Duodenal mucosa (tissue), 2 donors: Measurements from ENCODE around the gene RAB28.
"Not testable (repeated sequence)": the region's sequence is repeated elsewhere in the genome, so short reads cannot be mapped to it uniquely, and the experiment has no call there.

Source experiments
- H3K27ac ChIP-seq: one replicate; pipeline ENCODE4 v1.7.0; 2013; ENCODE audit warnings: low read depth, low read length
- H3K27me3 ChIP-seq, 2 donors: one replicate each; pipeline ENCODE4 v1.7.0; 2013; ENCODE audit warnings: low read length in 2 of 2, control low read depth in 1 of 2; ENCODE audit not compliant: insufficient read depth in 2 of 2, control insufficient read depth in 1 of 2
- H3K36me3 ChIP-seq, 2 donors: one replicate each; pipeline ENCODE4 v1.7.0; 2013; ENCODE audit warnings: low read length in 2 of 2, control low read depth in 1 of 2; ENCODE audit not compliant: insufficient read depth in 2 of 2, control insufficient read depth in 1 of 2
- H3K4me1 ChIP-seq, 2 donors: one replicate each; pipeline ENCODE4 v1.7.0; 2013; ENCODE audit warnings: low read length in 2 of 2, control low read depth in 1 of 2; ENCODE audit not compliant: insufficient read depth in 2 of 2, control insufficient read depth in 1 of 2
- H3K4me3 ChIP-seq, 2 donors: one replicate each; pipeline ENCODE4 v1.7.0; 2013; ENCODE audit warnings: low read length in 2 of 2, low read depth in 1 of 2
- H3K9ac ChIP-seq, 2 donors: one replicate each; pipeline ENCODE4 v1.7.0; 2013; ENCODE audit warnings: low read length in 2 of 2, low read depth in 1 of 2
- H3K9me3 ChIP-seq, 2 donors: one replicate each; pipeline ENCODE4 v1.7.0; 2013; ENCODE audit warnings: low read length in 2 of 2, control low read depth in 1 of 2; ENCODE audit not compliant: control insufficient read depth in 1 of 2

RAB28 gene

DNA sequence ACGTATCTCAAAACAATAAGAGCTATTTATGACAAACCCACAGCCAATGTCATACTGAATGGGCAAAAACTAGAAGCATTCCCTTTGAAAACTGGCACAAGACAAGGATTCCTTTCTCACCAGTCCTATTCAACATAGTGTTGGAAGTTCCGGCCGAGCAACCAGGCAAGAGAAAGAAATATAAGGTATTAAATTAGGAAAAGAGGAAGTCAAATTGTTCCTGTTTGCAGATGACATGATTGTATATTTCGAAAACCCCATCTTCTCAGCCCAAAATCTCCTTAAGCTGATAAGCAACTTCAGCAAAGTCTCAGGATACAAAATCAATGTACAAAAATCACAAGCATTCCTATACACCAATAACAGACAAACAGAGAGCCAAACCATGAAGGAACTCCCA lies 94.2 kb downstream of the RAB28 start:
- not testable (repeated sequence) for H3K4me1 ChIP-seq, H3K9me3 ChIP-seq, H3K36me3 ChIP-seq, H3K27me3 ChIP-seq, H3K9ac ChIP-seq, H3K4me3 ChIP-seq, H3K27ac ChIP-seq

DNA sequence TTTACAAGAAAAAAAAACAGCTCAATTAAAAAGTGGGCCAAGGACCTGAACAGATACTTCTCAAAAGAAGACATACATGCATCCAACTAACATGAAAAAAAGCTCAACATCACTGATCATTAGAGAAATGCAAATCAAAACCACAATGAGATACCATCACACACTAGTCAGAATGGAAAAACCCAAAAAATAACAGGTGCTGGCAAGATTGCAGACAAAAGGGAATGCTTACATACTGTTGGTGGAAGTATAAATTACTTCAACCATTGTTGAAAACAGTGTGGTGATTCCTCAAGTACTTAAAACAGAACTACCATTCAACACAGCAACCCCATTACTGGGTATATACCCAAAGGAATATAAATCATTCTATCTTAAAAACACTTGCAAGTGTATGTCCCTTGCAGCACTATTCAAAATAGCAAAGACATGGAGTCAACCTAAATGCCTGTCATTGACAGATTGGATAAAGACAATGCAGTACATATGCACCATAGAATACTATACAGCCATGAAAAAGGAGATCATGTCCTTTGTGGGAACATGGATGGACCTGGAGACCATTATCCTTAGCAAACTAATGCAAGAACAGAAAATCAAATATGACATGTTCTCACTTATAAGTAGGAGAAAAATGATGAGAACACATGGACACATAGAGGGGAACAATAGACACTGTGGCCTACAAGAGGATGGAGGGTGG lies 97.6 kb downstream of the RAB28 start:
- Histone ChIP-seq H3K4me3 (no peak overlapping the region), H3K4me1 (no peaks in the 10 kb centered on the region), H3K9ac (no peak overlapping the region)

DNA sequence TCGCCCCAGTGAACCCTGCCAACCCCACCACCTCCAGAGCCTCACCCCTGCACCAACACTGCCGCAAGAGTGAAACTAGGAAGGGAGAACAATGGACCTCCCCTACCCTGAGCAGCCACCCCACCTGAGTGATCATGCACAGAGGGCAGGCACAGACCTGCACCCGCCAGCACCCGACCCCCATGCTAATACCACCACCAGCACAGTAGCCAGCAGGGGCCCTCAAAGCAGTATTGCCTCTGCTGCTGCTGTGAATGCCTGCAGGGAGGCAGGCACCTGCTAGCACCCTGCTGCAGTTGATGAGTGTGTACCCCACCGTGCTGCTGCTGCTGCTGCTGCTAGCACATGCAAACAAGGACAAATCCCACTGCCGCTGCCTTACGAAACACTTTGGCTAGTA lies 100.1 kb downstream of the RAB28 start:
- no peak overlapping the region for H3K4me3 ChIP-seq
- no peak overlapping the region for H3K9ac ChIP-seq
- no peaks in the 10 kb centered on the region for H3K4me1 ChIP-seq
- H3K27me3 ChIP-seq, result no peaks in the 10 kb centered on the region
- peaks cover 0 to 3% of the 10 kb centered on the region in 2 donors for H3K36me3 ChIP-seq
- no peak overlapping the region for H3K27ac ChIP-seq
- peaks cover 2 to 7% of the 10 kb centered on the region in 2 donors for H3K9me3 ChIP-seq

More for the DNA sequence above, 97.6 kb downstream of the RAB28 start:
- Histone ChIP-seq H3K36me3 (no peaks in the 10 kb centered on the region), H3K27ac (no peak overlapping the region), H3K9me3 (peaks cover 2 to 7% of the 10 kb centered on the region in 2 donors), H3K27me3 (no peaks in the 10 kb centered on the region)

DNA sequence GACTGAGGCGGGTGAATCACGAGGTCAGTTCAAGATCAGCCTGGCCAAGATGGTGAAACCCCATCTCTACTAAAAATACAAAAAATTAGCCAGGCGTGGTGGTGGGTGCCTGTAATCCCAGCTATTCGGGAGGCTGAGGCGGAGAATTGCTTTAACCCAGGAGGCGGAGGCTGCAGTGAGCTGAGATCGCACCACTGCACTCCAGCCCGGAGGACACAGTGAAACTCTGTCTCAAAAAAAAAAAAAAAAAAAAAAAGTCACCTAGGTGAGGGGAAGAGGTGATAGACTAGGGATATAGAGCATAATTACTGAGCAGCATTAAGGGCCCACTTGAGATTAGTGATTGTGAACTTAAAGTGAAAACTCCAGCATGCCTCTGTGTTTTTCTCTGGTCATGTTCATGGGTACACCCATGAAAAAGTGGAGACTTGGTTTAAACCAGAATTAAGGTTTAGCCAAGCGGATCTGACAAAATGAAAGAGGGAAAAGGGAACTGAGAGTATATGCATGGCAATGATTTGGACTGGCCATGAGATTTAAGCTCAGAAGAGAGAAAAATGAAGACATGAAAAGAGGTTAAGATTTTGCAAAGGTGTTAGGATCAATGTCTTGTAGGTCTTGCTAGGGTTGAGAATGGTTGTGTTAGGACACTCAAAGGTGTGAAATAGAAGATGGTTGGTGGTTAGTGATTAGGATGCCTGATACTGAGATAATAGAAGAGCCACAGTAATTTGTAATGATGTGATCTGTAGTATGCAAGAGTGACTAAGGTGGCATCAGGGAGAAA lies 105.0 kb downstream of the RAB28 start:
- no peak overlapping the region for H3K27ac ChIP-seq
- H3K4me3 ChIP-seq, result no peak overlapping the region
- H3K4me1 ChIP-seq, result no peaks in the 10 kb centered on the region
- H3K9me3 ChIP-seq, result no peaks in the 10 kb centered on the region
- peaks cover 0 to 5% of the 10 kb centered on the region in 2 donors for H3K36me3 ChIP-seq
- no peak overlapping the region for H3K9ac ChIP-seq
- H3K27me3 ChIP-seq, result no peaks in the 10 kb centered on the region

GRCh38 chr4:13371048-13371447 lies 113.1 kb downstream of the RAB28 start:
- no peaks in the 10 kb centered on the region for H3K4me1 ChIP-seq
- no peaks in the 10 kb centered on the region for H3K27me3 ChIP-seq
- peaks cover 0 to 2% of the 10 kb centered on the region in 2 donors for H3K36me3 ChIP-seq
- no peak overlapping the region for H3K4me3 ChIP-seq
- H3K9ac ChIP-seq, result no peak overlapping the region
- H3K27ac ChIP-seq, result no peak overlapping the region
- no peaks in the 10 kb centered on the region for H3K9me3 ChIP-seq

GRCh38 chr4:13368217-13368616 lies 115.9 kb downstream of the RAB28 start:
- Histone ChIP-seq H3K9me3 (no peaks in the 10 kb centered on the region), H3K27ac (no peak overlapping the region), H3K4me3 (no peak overlapping the region), H3K4me1 (no peaks in the 10 kb centered on the region), H3K27me3 (no peaks in the 10 kb centered on the region), H3K36me3 (no peaks in the 10 kb centered on the region), H3K9ac (no peak overlapping the region)

- H3K27ac ChIP-seq, result no peak overlapping the region
- no peaks in the 10 kb centered on the region for H3K27me3 ChIP-seq
- H3K4me3 ChIP-seq, result no peak overlapping the region
- H3K4me1 ChIP-seq, result no peaks in the 10 kb centered on the region
- H3K9ac ChIP-seq, result no peak overlapping the region
- H3K9me3 ChIP-seq, result no peaks in the 10 kb centered on the region
- no peaks in the 10 kb centered on the region for H3K36me3 ChIP-seq
These were observed 116.4 kb downstream of the RAB28 start for GRCh38 chr4:13367691-13368090.

GRCh38 chr4:13367244-13367643 lies 116.9 kb downstream of the RAB28 start:
- H3K9ac ChIP-seq, result no peak overlapping the region
- H3K27ac ChIP-seq, result no peak overlapping the region
- no peaks in the 10 kb centered on the region for H3K36me3 ChIP-seq
- H3K4me3 ChIP-seq, result no peak overlapping the region
- no peaks in the 10 kb centered on the region for H3K4me1 ChIP-seq
- H3K9me3 ChIP-seq, result no peaks in the 10 kb centered on the region
- H3K27me3 ChIP-seq, result no peaks in the 10 kb centered on the region

DNA sequence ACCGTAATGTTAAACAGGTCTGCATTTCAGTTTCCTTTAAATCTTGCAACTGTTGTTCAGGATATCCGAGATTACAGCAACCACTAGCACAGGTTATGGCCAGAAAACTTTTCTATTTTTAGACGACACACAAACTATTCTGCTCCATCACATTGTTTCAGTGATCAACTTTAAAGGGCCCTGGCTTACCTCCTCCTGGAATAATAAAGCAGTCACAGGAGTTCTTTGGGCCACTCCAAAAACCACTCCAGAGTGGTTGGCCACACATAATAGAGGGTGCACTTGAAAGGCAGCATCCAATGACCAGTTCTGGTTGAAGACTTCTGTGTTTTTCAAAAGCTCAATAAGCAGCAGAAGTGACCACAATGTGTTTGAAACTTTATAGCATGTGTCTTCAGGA lies 118.9 kb downstream of the RAB28 start:
- Histone ChIP-seq H3K9ac (no peak overlapping the region), H3K4me1 (no peaks in the 10 kb centered on the region), H3K9me3 (no peaks in the 10 kb centered on the region), H3K36me3 (no peaks in the 10 kb centered on the region), H3K4me3 (no peak overlapping the region), H3K27ac (no peak overlapping the region), H3K27me3 (no peaks in the 10 kb centered on the region)

DNA sequence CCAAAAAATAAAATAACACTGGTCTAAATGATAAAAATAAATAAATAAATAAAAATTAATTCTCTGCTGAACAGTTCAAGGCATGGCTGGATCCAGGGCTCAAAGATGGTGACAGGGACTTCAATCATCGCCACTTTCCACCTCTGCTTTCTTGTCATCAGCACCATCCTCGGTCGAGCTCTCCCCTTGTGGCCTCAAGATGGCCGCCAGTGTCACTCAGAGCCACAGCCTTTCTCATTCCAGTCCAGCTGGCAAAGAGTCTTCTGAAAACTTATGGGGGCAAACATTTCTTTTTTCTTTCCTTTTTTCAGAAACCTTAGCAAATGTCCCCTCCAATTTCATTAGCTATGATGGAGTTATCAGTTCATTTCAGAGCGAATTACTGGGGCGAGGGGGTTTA lies 119.5 kb downstream of the RAB28 start:
- no peaks in the 10 kb centered on the region for H3K36me3 ChIP-seq
- no peaks in the 10 kb centered on the region for H3K27me3 ChIP-seq
- H3K4me3 ChIP-seq, result no peak overlapping the region
- no peak overlapping the region for H3K9ac ChIP-seq
- H3K4me1 ChIP-seq, result no peaks in the 10 kb centered on the region
- H3K27ac ChIP-seq, result no peak overlapping the region
- H3K9me3 ChIP-seq, result no peaks in the 10 kb centered on the region
